Measurements from ENCODE around the gene ANXA6.

The ANXA6 gene

GRCh38 chr5:151072630-151073025 is 85.0 kb downstream of the ANXA6 start:
- Histone ChIP-seq H3K27me3 (ENCODE audit: insufficient read depth, low read length) (no peaks in the 10 kb centered on the region), H2AFZ (ENCODE audit: low read depth, low read length) (no peak overlapping the region), H3K4me3 (ENCODE audit: low read length) (no peak overlapping the region), H3K4me1 (ENCODE audit: insufficient read depth, low read length) (no peaks in the 10 kb centered on the region), H3K9me3 (ENCODE audit: low read length) (no peaks in the 10 kb centered on the region), H3K36me3 (ENCODE audit: insufficient read depth, low read length) (no peaks in the 10 kb centered on the region)

- Histone ChIP-seq H3K36me3 (ENCODE audit: insufficient read depth, low read length) (no peaks in the 10 kb centered on the region), H3K9me3 (ENCODE audit: low read length) (no peaks in the 10 kb centered on the region), H2AFZ (ENCODE audit: low read depth, low read length) (no peak overlapping the region), H3K27me3 (ENCODE audit: insufficient read depth, low read length) (no peaks in the 10 kb centered on the region), H3K4me3 (ENCODE audit: low read length) (no peak overlapping the region), H3K4me1 (ENCODE audit: insufficient read depth, low read length) (no peaks in the 10 kb centered on the region)
These were observed 85.5 kb downstream of the ANXA6 start for GRCh38 chr5:151071848-151072629.

- H3K27me3 ChIP-seq (ENCODE audit: insufficient read depth, low read length), result no peaks in the 10 kb centered on the region
- no peak overlapping the region for H2AFZ ChIP-seq (ENCODE audit: low read depth, low read length)
- H3K9me3 ChIP-seq (ENCODE audit: low read length), result no peaks in the 10 kb centered on the region
- H3K36me3 ChIP-seq (ENCODE audit: insufficient read depth, low read length), result no peaks in the 10 kb centered on the region
- no peak overlapping the region for H3K4me3 ChIP-seq (ENCODE audit: low read length)
- H3K4me1 ChIP-seq (ENCODE audit: insufficient read depth, low read length), result no peaks in the 10 kb centered on the region
These were observed 86.6 kb downstream of the ANXA6 start for GRCh38 chr5:151071021-151071420.

GRCh38 chr5:151070449-151070848 is 87.1 kb downstream of the ANXA6 start:
- Histone ChIP-seq H2AFZ (ENCODE audit: low read depth, low read length) (no peak overlapping the region), H3K36me3 (ENCODE audit: insufficient read depth, low read length) (no peaks in the 10 kb centered on the region), H3K9me3 (ENCODE audit: low read length) (no peaks in the 10 kb centered on the region), H3K4me1 (ENCODE audit: insufficient read depth, low read length) (no peaks in the 10 kb centered on the region), H3K27me3 (ENCODE audit: insufficient read depth, low read length) (no peaks in the 10 kb centered on the region), H3K4me3 (ENCODE audit: low read length) (no peak overlapping the region)

- no peaks in the 10 kb centered on the region for H3K4me1 ChIP-seq (ENCODE audit: insufficient read depth, low read length)
These were observed 89.0 kb downstream of the ANXA6 start for GRCh38 chr5:151068433-151069197.

GRCh38 chr5:151067632-151068432 is 89.7 kb downstream of the ANXA6 start:
- Histone ChIP-seq H3K4me3 (ENCODE audit: low read length) (no peak overlapping the region), H3K36me3 (ENCODE audit: insufficient read depth, low read length) (no peaks in the 10 kb centered on the region), H3K4me1 (ENCODE audit: insufficient read depth, low read length) (no peaks in the 10 kb centered on the region), H3K9me3 (ENCODE audit: low read length) (no peaks in the 10 kb centered on the region), H3K27me3 (ENCODE audit: insufficient read depth, low read length) (no peaks in the 10 kb centered on the region), H2AFZ (ENCODE audit: low read depth, low read length) (no peak overlapping the region)

More at GRCh38 chr5:151068433-151069197, 89.0 kb downstream of the ANXA6 start:
- Histone ChIP-seq H3K9me3 (ENCODE audit: low read length) (no peaks in the 10 kb centered on the region), H2AFZ (ENCODE audit: low read depth, low read length) (no peak overlapping the region), H3K27me3 (ENCODE audit: insufficient read depth, low read length) (no peaks in the 10 kb centered on the region), H3K4me3 (ENCODE audit: low read length) (no peak overlapping the region), H3K36me3 (ENCODE audit: insufficient read depth, low read length) (no peaks in the 10 kb centered on the region)

GRCh38 chr5:151066920-151067319 is 90.7 kb downstream of the ANXA6 start:
- Histone ChIP-seq H2AFZ (ENCODE audit: low read depth, low read length) (no peak overlapping the region), H3K4me1 (ENCODE audit: insufficient read depth, low read length) (no peaks in the 10 kb centered on the region), H3K9me3 (ENCODE audit: low read length) (no peaks in the 10 kb centered on the region), H3K36me3 (ENCODE audit: insufficient read depth, low read length) (peaks cover 3% of the 10 kb centered on the region), H3K4me3 (ENCODE audit: low read length) (no peak overlapping the region), H3K27me3 (ENCODE audit: insufficient read depth, low read length) (no peaks in the 10 kb centered on the region)

GRCh38 chr5:151065609-151066008 is 92.0 kb downstream of the ANXA6 start:
- no peaks in the 10 kb centered on the region for H3K4me1 ChIP-seq (ENCODE audit: insufficient read depth, low read length)
- no peak overlapping the region for H3K4me3 ChIP-seq (ENCODE audit: low read length)
- H3K36me3 ChIP-seq (ENCODE audit: insufficient read depth, low read length), result peaks cover 8% of the 10 kb centered on the region

GRCh38 chr5:151064916-151065499 is 92.6 kb downstream of the ANXA6 start:
- no peak overlapping the region for H2AFZ ChIP-seq (ENCODE audit: low read depth, low read length)
- peaks cover 10% of the 10 kb centered on the region for H3K36me3 ChIP-seq (ENCODE audit: insufficient read depth, low read length)
- H3K4me3 ChIP-seq (ENCODE audit: low read length), result no peak overlapping the region
- no peaks in the 10 kb centered on the region for H3K4me1 ChIP-seq (ENCODE audit: insufficient read depth, low read length)
- no peaks in the 10 kb centered on the region for H3K9me3 ChIP-seq (ENCODE audit: low read length)
- no peaks in the 10 kb centered on the region for H3K27me3 ChIP-seq (ENCODE audit: insufficient read depth, low read length)

More at GRCh38 chr5:151065609-151066008, 92.0 kb downstream of the ANXA6 start:
- Histone ChIP-seq H3K27me3 (ENCODE audit: insufficient read depth, low read length) (no peaks in the 10 kb centered on the region), H2AFZ (ENCODE audit: low read depth, low read length) (no peak overlapping the region), H3K9me3 (ENCODE audit: low read length) (no peaks in the 10 kb centered on the region)

- no peaks in the 10 kb centered on the region for H3K27me3 ChIP-seq (ENCODE audit: insufficient read depth, low read length)
- H3K4me3 ChIP-seq (ENCODE audit: low read length), result no peak overlapping the region
- H3K36me3 ChIP-seq (ENCODE audit: insufficient read depth, low read length), result peaks cover 15% of the 10 kb centered on the region
- H2AFZ ChIP-seq (ENCODE audit: low read depth, low read length), result no peak overlapping the region
- H3K4me1 ChIP-seq (ENCODE audit: insufficient read depth, low read length), result no peaks in the 10 kb centered on the region
- no peaks in the 10 kb centered on the region for H3K9me3 ChIP-seq (ENCODE audit: low read length)
These were observed 94.2 kb downstream of the ANXA6 start for GRCh38 chr5:151063142-151063989.

GRCh38 chr5:151062405-151063141 is 95.0 kb downstream of the ANXA6 start:
- Histone ChIP-seq H2AFZ (ENCODE audit: low read depth, low read length) (no peak overlapping the region), H3K36me3 (ENCODE audit: insufficient read depth, low read length) (peaks cover 15% of the 10 kb centered on the region), H3K4me3 (ENCODE audit: low read length) (no peak overlapping the region), H3K4me1 (ENCODE audit: insufficient read depth, low read length) (no peaks in the 10 kb centered on the region), H3K9me3 (ENCODE audit: low read length) (no peaks in the 10 kb centered on the region), H3K27me3 (ENCODE audit: insufficient read depth, low read length) (no peaks in the 10 kb centered on the region)
